ENCODE results near the gene FAM89A.

GRCh38 chr1:231072041-231072440 is 32.0 kb upstream of the FAM89A start:
- TF ChIP-seq EZH2 (IDR thresholded peaks at IDR 0.05) (no peak), POLR2AphosphoS5 (IDR thresholded peaks at IDR 0.05; ENCODE audit: borderline replicate concordance, low read depth, low read length) (no peak), FOXP2 (optimal IDR thresholded peaks at IDR 0.05; ENCODE audit: control extremely low read depth, extremely low read length, insufficient read depth) (no peak)

Data from SK-N-MC (cell line).